Stimulated activated naive CD4-positive, alpha-beta T cell treated with Interleukin-2 at 50 U/mL for 16 hours (primary cell): ENCODE data around the gene SLC5A4.

Source experiments
- DNase-seq: peaks from one replicate; lab custom pipeline; 2025; lab: John Stamatoyannopoulos, UW

The SLC5A4 gene

DNA sequence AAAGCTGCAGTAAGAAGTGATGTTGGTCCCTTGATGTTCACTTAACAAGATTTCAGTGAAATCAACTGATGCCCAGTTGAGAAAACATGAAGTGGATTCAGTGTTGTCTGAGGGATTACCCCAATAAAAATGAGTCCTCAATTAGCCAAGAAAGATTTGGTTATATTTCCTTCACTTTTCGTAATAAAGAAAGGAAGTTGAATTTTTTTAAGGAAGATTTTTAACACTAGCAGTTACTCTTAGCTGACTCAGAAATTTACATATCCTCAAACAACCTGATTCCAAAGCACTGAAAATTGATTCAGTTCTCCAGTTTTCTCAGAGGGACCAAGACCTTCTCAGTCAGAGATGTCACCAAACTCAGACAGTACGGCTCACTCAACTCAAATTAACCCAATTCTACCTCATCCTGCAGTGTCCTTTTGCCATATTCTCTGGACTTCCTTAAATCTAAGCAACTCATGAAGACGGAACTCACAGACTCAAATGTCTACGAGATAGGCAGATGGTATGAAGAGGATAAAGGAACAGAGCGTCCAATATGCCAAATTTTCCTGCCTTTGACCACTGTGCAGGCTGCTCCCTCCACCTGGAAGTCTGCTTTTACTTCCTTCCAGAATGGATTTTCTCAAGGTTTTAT is 22.8 kb downstream of the SLC5A4 start:
- no peak for DNase-seq

- no peak for DNase-seq
Observed at GRCh38 chr22:32226326-32227104, 28.6 kb downstream of the SLC5A4 start.

- DNase-seq, result no peak
Observed at GRCh38 chr22:32222991-32223390, 32.2 kb downstream of the SLC5A4 start.

DNA sequence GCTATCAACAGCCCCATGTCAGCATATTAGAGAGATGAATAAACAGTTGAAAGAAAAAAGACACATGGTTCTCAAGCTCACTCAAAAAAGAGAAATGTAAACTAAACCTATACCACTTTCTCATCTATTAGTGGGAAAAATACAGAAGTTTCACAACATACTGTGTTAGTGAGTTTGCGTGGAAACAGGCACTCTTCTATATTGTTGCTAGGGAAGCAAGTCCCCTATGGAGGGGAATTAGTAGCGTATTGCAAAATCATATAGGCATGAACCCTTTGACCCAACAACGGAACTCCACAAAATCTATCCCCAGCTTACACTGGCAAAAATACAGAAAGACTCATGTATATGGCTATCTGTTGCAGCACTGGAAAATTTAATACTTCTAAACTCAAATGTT is 36.1 kb downstream of the SLC5A4 start:
- no peak for DNase-seq

- DNase-seq, result no peak
Observed at GRCh38 chr22:32218470-32218869, 36.7 kb downstream of the SLC5A4 start.

GRCh38 chr22:32217465-32217864 is 37.7 kb downstream of the SLC5A4 start:
- no peak for DNase-seq

DNA sequence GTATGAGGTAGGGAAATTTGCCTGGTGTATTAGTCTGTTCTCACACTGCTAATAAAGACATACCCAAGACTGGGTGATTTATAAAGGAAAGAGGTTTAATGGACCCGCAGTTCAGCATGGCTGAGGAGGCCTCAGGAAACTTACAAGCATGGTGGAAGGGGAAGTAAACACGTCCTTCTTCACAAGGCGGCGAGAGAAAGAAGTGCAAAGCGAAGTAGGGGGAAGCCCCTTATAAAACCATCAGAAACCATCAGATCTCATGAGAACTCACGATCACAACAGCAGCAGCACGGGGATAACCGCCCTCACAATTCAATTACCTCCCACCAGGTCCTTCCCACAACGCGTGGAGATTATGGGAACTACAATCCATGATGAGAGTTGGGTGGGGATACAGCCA is 38.2 kb downstream of the SLC5A4 start:
- no peak for DNase-seq

- no peak for DNase-seq
Observed at GRCh38 chr22:32211011-32211410, 44.1 kb downstream of the SLC5A4 start.

DNA sequence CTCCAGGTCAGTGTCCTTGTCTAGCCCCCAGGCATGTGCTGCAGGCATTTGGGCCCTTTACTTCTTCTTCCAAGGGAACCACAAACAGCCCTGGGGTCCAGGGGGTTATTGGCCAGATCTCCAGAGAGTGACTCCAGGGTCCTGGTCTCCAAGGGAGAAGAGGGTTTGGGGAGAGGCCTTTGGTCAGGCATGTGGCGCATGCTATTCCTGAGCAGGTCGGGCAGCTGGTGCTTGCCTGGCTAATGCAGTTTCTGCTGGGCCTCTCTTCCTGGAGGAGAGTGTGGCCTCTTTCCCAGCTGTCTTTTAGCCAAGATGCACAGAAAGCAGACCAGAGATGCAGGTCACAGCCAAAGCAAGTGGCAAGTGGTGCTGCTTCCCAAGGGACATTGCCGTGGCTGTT is 46.5 kb downstream of the SLC5A4 start:
- DNase-seq, result no peak

DNA sequence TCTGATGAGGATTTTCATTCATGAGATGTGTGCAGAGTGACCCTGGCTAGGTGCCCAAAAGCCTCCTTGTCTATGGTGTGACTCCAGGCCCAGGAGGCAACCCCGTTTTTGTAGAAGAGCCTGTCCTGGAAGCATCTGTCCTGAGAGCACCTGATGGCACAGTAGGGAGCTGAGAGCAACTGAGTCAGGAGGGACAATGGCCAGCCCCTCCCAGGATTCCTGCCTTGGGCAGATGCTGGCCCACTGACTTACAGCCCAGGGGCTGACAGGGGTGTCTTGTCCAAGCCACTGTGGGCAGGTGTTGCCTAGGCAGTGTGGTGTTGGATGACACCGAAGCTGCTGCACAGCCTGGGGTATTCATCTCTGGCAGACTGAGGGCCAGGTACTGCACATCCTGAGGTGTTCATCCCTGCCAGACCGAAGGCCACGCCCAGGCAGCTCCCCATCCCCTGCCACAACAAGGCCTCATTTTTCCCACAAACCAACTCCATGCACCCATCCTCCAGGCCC is 47.1 kb downstream of the SLC5A4 start:
- no peak for DNase-seq

- DNase-seq, result no peak
Observed at GRCh38 chr22:32206774-32207758, 48.1 kb downstream of the SLC5A4 start.

GRCh38 chr22:32205974-32206773 is 49.0 kb downstream of the SLC5A4 start:
- DNase-seq, result no peak

GRCh38 chr22:32204856-32205722 is 50.1 kb downstream of the SLC5A4 start, which contains the start of gene RFPL2:
Gene RFPL2 (minus strand): TSS chr22:32205073. CDS start chr22:32202451, 2,622 bp downstream.
- DNase-seq, result peak; percentile 18

GRCh38 chr22:32204040-32204855 is 50.9 kb downstream of the SLC5A4 start:
- no peak for DNase-seq

GRCh38 chr22:32203181-32204039 is 51.7 kb downstream of the SLC5A4 start:
- no peak for DNase-seq

GRCh38 chr22:32202539-32203180 is 52.5 kb downstream of the SLC5A4 start:
- DNase-seq, result no peak

DNA sequence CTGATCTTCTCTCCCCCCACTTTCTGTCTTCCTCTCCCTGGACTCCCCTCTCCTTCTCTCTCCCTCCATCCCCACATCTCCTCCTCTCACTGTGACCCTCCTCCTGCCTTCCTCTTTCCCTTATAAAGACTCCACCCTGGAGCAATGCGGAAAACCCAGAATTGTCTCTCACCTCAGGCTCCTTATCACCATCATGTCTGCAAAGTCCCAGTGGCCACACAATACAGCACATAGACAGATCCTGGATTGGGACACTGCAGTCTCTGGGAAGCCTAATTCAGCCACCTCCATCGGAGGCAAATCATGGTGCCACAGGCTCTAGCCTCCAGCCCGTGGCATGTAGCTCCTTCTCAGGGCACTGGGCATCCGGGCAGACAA is 53.0 kb downstream of the SLC5A4 start:
- no peak for DNase-seq

DNA sequence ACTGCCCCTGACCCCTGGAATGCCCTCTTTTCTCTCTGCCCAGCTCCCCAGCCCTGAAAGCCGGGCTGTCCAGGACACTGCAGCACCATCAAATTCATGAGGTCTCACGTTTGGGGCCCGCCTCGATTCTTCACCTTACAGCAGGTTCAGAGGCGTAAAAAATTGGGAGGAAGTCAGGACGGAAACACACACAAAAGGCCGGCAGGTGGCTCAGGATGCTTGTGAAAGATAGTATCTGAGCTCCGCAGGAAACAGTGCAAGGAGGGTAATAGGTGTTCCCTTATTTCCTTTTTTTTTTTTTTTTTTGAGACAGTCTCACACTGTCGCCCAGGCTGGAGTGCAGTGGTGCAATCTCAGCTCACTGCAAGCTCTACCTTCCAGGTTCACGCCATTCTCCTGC is 54.4 kb downstream of the SLC5A4 start:
- no peak for DNase-seq
